T47D (cell line): Measurements from ENCODE around the gene ADD3.

Experiments used
- DNase-seq, 2 experiments: peaks; one replicate each; pipeline versions ENCODE4 v3.0.0 to v3.0.0-alpha.2; 2011 to 2012; ENCODE audit warnings: low read depth in 1 of 2, low spot score in 1 of 2
- JUND ChIP-seq: IDR thresholded peaks from 2 replicates; pipeline ENCODE4 v1.6.1; 2012; ENCODE audit warnings: low read depth
- in situ Hi-C: cut with HindIII; loops from 2 replicates; pipeline ENCODE4 v1.10.0; 2016; ENCODE audit warnings: low sequenced_read_pairs, low pct_unique_long_range_greater_than_20kb

Gene ADD3

GRCh38 chr10:109996225-109996624, 11.6 kb upstream of the ADD3 start:
- DNase-seq = no peak
- in situ Hi-C loops = no loop called here
- TF ChIP-seq JUND = no peak

DNA sequence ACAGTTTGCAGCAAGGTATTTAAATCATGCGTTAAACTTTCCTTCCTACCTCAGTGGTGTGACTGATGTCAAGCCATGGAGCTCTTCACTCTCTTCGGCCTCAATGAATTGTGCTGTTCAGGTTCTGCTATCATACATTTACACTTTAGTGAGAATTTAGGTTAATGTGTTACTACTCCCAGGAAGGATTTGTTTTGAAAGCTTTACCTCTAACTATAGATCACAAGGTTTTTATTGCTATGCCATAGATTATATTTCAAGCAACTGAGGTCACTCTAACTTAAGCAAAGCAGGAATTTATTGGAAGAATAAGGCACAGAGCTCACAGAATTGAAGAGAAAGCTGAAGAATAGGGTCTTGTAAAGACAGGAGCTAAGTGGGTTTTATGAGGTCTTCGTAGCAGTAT, 11.0 kb upstream of the ADD3 start:
- in situ Hi-C loops = no loop called here
- no peak for TF ChIP-seq JUND

GRCh38 chr10:109997233-109997632, 10.6 kb upstream of the ADD3 start:
- in situ Hi-C loops = no loop called here
- TF ChIP-seq JUND = no peak
- no peak for DNase-seq

More for the DNA sequence above, 11.0 kb upstream of the ADD3 start:
- no peak for DNase-seq

DNA sequence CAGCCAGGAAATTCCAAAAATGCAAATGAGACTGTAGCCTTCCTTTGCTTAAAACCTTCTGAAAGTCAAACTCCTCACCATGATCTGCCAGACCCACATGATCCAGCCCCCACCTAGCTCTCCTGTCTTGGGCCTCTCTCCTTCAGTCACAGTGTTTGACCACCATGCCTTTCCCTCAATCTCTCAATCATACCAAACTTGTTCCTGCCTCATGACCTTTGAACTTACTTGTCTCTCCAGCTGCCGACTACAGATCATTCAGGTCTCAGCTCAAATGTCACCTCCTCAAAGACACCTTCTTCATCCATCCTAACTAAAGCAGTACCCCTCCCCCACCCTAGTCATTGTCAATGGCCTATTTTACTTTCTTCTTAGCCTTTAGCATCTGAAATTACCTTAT, 9.3 kb upstream of the ADD3 start:
- no peak for TF ChIP-seq JUND
- in situ Hi-C loops = no loop called here
- no peak for DNase-seq

DNA sequence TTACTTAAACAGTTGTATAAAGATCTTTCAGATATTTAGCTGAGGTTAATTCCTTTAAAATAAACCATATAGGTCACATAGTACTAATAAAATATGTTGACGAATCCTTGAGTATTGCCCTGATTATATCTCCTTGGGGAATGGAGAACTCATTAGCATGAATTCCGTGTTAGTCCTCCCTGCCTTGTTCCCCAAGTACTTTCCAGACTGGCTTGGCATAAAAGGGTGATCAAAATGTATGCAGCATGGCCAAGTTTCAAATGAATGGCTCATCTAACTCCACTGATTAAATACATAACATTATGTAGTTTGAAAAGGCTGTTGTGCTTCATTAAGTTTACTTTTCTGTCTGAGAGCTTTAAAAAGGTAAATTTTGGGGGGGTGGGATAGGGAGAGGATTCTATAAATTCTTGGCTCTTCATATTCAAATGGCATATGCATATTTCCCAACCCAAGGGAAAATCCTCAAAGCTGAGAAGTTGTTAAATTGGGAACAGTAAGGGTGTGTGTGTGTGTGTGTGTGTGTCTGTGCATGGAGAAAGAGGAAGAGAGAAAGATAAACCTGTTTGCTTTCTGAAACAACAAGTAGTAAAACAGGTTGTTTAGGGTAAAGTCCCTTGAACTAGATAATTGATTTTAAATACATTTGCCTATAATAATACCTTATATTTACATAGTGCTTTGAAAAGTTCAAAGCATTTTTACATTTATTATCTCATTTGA, 4.8 kb upstream of the ADD3 start:
- DNase-seq = peak in 1 of 2 experiments; percentile 20
- no peak for TF ChIP-seq JUND
- in situ Hi-C loops = no loop called here

GRCh38 chr10:110003524-110003885, 4.3 kb upstream of the ADD3 start:
- no peak for TF ChIP-seq JUND
- peak in 1 of 2 experiments; percentile 65 for DNase-seq
- in situ Hi-C loops = no loop called here

DNA sequence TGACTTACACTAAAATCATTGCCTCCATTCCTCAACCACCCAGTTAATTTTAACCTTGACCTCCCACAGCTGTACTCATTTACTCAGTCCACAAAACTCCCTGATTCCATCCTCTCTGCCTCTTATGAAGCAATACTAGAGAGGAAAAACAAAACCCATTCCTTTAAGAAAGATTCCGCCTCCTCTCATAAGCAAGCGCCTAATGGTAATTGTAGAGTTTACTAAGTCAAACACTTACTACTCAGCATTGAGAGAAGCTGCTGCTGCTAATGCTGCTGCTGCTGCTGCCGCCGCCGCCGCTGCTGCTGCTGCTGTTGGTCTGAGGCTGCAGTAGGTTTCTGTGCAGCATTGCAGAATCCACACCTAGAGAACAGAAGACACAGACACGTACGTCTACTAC, 2.1 kb upstream of the ADD3 start:
- in situ Hi-C loops = no loop called here
- TF ChIP-seq JUND = no peak

DNA sequence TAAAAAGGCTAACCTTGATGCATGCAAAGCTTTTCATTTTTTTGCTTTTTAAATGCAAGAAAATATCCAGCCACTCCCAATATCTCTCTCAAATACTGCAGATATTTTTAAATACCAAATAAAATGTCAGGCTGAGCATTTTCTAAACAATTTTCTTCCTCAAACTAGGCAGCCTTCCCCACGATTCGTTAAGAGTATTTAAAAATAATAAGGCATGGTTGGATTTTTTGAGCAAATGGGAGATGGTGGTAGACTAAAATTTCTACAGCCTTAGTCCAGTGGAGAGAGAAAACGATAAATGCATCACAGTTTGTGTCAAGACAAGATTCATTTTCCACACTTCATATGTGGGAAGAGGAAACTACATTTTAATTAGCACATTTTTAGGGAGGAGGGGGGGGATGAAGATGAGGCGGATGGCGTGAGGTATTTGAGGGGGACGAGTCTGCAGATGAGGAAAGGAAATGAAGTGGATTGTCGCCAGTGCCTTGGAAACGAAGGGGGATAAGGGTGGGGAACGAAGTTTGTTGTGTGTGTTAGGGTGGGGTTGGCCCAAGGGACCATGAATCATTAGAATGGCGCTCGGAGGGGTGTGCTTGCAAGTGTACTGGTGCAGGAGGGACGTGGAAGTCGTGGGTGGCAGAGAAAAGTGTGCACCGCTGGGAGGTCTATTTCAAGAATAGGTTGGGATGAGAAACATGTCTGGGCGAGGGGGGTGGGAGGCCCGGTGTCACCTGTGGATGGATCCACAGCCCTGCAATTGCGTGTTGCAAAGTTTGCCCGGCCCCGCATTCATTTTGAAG, 1.2 kb upstream of the ADD3 start:
- in situ Hi-C loops = no loop called here
- no peak for TF ChIP-seq JUND
- no peak for DNase-seq

More for the DNA sequence above, 2.1 kb upstream of the ADD3 start:
- DNase-seq = peak in 1 of 2 experiments; percentile 33

DNA sequence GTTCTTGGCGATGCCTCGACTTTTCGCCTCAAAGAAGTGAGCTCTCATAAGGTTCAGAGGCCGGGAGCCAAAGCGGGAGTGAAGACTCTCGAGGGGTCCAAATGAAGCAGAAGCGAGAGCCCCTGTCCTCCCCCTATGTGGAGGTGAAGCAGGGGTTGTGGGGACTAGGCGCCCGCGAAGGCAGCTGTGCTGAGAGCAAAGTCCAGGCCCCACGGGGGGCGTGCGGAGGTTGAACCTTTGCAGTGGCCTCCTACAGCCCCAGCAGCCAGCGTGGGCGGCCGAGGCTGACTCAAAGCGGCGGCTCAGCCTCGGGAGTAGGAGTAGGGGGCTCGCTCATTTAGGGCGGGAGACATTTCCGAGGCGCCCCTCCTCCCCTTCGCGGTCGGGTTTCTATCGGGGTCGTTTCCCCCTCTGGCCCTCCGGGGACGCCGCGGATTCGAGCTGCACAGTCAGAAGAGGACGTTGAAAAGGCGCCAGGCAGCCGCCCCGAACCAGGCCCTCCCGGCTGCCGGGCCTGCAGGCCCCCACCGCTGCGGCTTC, 553 bp upstream of the ADD3 start:
- no peak for TF ChIP-seq JUND
- no peak for DNase-seq
- in situ Hi-C loops = no loop called here

DNA sequence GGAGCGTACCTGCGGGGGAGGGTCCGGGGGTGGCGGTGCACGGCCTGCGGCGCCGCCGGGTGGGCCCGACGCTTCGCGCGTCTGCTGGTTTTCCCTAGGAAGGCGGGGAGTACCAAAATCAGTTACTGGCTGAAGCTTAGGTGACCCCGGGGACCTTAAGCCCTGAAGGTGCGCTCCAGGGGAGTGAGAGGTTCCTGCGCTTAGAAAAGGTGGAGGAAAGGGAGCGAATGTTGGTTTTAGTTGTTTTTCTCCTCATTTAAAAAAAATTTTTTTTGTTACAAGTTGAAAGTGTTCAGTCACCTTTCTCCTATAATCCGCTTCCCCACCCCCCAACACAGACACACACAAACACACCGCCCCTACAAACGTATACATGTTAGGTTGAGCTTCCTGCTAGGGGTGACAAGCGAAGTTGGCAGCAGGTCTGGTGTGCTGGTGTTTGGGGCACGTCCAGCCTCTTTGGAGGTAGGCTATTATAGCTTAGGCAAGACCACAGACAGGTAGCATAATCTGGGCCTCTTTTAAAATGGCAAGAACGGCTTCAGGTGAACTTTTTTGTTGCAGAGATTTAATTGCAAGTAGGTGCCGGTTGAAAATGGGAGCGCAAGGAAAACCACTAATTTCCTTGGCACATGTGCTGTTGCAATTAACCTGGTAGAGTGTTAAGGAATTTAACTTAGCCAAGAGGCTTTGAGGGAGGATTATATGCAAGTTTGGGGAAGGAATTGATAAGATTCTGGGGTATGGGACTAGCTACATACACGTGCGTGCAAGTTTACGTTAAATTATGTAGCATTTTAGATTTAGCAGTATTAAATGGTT, 945 bp downstream of the ADD3 start:
- in situ Hi-C loops = no loop called here
- no peak for TF ChIP-seq JUND
- peak in 1 of 2 experiments; percentile 42 for DNase-seq

GRCh38 chr10:110009736-110010475, 2.1 kb downstream of the ADD3 start:
- in situ Hi-C loops = no loop called here

More at GRCh38 chr10:110009736-110010475, 2.1 kb downstream of the ADD3 start:
- no peak for TF ChIP-seq JUND
- DNase-seq = no peak
